CD14-positive monocyte (primary cell): ENCODE data around the gene PRDM12. TPM values are rescaled to one million over a fixed set of nuclear protein-coding genes. Genes with fewer than 3 reads are reported as not detected.

ENCODE experiments used
- DNase-seq, 3 donors: peaks; one replicate each; pipeline ENCODE4 v3.0.0-alpha.2; 2011 to 2022
- H2AFZ ChIP-seq: 2 replicates; pipeline ENCODE4 v1.6.0; 2012; ENCODE audit warnings: mild to moderate bottlenecking, low read depth, low read length, inconsistent platforms; ENCODE audit not compliant: insufficient read depth, poor library complexity, severe bottlenecking
- H3K27ac ChIP-seq, 2 donors: 1 replicate in 1 of 2; 2 replicates in 1 of 2; pipeline ENCODE4 v1.5.1; 2012 to 2013; ENCODE audit warnings: low read length in 2 of 2, control low read depth in 1 of 2, inconsistent platforms in 1 of 2, low read depth in 1 of 2, mild to moderate bottlenecking in 1 of 2
- H3K27me3 ChIP-seq, 2 donors: one replicate each; pipeline versions ENCODE4 v1.6.0 to v1.6.1; 2011 to 2013; ENCODE audit warnings: low read length in 2 of 2; ENCODE audit not compliant: control insufficient read depth in 2 of 2, insufficient read depth in 2 of 2
- H3K36me3 ChIP-seq, 2 donors: replicated peaks in 1 of 2; 1 replicate in 1 of 2; 2 replicates in 1 of 2; pipeline versions ENCODE4 v1.5.1 to v1.6.1; 2012 to 2013; ENCODE audit warnings: low read length in 2 of 2, control low read depth in 1 of 2, inconsistent platforms in 1 of 2, mild to moderate bottlenecking in 1 of 2; ENCODE audit not compliant: insufficient read depth in 2 of 2, control insufficient read depth in 1 of 2
- H3K4me1 ChIP-seq, 2 donors: 1 replicate in 1 of 2; 2 replicates in 1 of 2; pipeline versions ENCODE4 v1.5.1 to v1.6.1; 2012 to 2013; ENCODE audit warnings: low read length in 2 of 2, control low read depth in 1 of 2, inconsistent platforms in 1 of 2, mild to moderate bottlenecking in 1 of 2, moderate library complexity in 1 of 2; ENCODE audit not compliant: insufficient read depth in 2 of 2, control insufficient read depth in 1 of 2
- H3K4me2 ChIP-seq: replicated peaks from 2 replicates; pipeline ENCODE3; 2012; ENCODE audit warnings: low read length, moderate library complexity, mild to moderate bottlenecking; ENCODE audit not compliant: poor library complexity, severe bottlenecking; ENCODE audit errors: extremely low read depth
- H3K4me3 ChIP-seq, 3 experiments: fragments of 200-600 bp in 1 of 3; sonication (generic) in 1 of 3; replicated peaks in 1 of 3; 1 replicate in 2 of 3; 2 replicates in 1 of 3; pipeline ENCODE4 v1.5.1; 2011 to 2013; ENCODE audit warnings: low read length in 3 of 3, mild to moderate bottlenecking in 3 of 3, control low read depth in 2 of 3, low read depth in 2 of 3, inconsistent platforms in 1 of 3, moderate library complexity in 1 of 3
- H3K79me2 ChIP-seq: 2 replicates; pipeline ENCODE4 v1.6.0; 2012; ENCODE audit warnings: mild to moderate bottlenecking, control low read depth, inconsistent platforms, low read length, moderate library complexity; ENCODE audit not compliant: insufficient read depth
- H3K9ac ChIP-seq: 2 replicates; pipeline ENCODE4 v1.6.0; 2017; ENCODE audit warnings: low read length, mild to moderate bottlenecking; ENCODE audit not compliant: insufficient read depth, poor library complexity, severe bottlenecking
- H3K9me3 ChIP-seq, 2 donors: replicated peaks in 1 of 2; 1 replicate in 1 of 2; 2 replicates in 1 of 2; pipeline versions ENCODE4 v1.5.1 to v1.6.1; 2012 to 2013; ENCODE audit warnings: low read length in 2 of 2, control low read depth in 1 of 2; ENCODE audit not compliant: control insufficient read depth in 1 of 2, insufficient read depth in 1 of 2
- H4K20me1 ChIP-seq: 2 replicates; pipeline ENCODE4 v1.6.0; 2012; ENCODE audit warnings: mild to moderate bottlenecking, low read length, control low read depth, moderate library complexity; ENCODE audit not compliant: insufficient read depth
- H3K27ac Mint-ChIP-seq, 7 donors: one replicate each; pipeline ENCODE4 v1.8.0; 2020; ENCODE audit warnings: mild to moderate bottlenecking in 7 of 7, mixed read lengths in 7 of 7, moderate library complexity in 6 of 7, inconsistent platforms in 2 of 7
- H3K27me3 Mint-ChIP-seq, 3 donors: one replicate each; pipeline ENCODE4 v1.8.0; 2021 to 2022; ENCODE audit warnings: low read depth in 3 of 3, mild to moderate bottlenecking in 3 of 3, mixed read lengths in 3 of 3, moderate library complexity in 3 of 3, inconsistent platforms in 1 of 3
- H3K36me3 Mint-ChIP-seq, 2 donors: one replicate each; pipeline ENCODE4 v1.8.0; 2020; ENCODE audit warnings: mixed read lengths in 2 of 2, inconsistent platforms in 1 of 2, mild to moderate bottlenecking in 1 of 2
- H3K4me1 Mint-ChIP-seq: one replicate; pipeline ENCODE4 v1.8.0; 2020; ENCODE audit warnings: mild to moderate bottlenecking, mixed read lengths
- H3K4me3 Mint-ChIP-seq, 2 donors: one replicate each; pipeline ENCODE4 v1.8.0; 2020; ENCODE audit warnings: mild to moderate bottlenecking in 2 of 2, mixed read lengths in 2 of 2, moderate library complexity in 1 of 2
- H3K9me3 Mint-ChIP-seq, 7 donors: one replicate each; pipeline ENCODE4 v1.8.0; 2020 to 2022; ENCODE audit warnings: mixed read lengths in 7 of 7, mild to moderate bottlenecking in 6 of 7, moderate library complexity in 6 of 7, inconsistent platforms in 2 of 7
- WGBS: methylation state at CpG from one replicate; pipeline ENCODE4 v1.1.5; 2013; ENCODE audit warnings: missing lambda C conversion rate; ENCODE audit not compliant: insufficient coverage; 5-methylcytosine and 5-hydroxymethylcytosine counted together
- intact Hi-C, 2 donors: fragments of 100-400 bp; cut with micrococcal nuclease; formaldehyde crosslinking; loops; one replicate each; pipeline versions ENCODE4 v1.15.0 to v1.15.1; 2023
- polyA plus RNA-seq, 3 donors: library from polyadenylated mRNA; depleted of rRNA in 1 of 3; unstranded in 2 of 3; stranded (reverse) in 1 of 3; fragments of 300-500 nt in 2 of 3; fragments of >200 nt in 1 of 3; fragmentation: Illumina TruSeq in 2 of 3; gene quantifications; 1 replicate in 2 of 3; 2 replicates in 1 of 3; pipeline ENCODE4 v1.2.3, GENCODE V29; 2012 to 2021
- TF ChIP-seq, protein P1 (sequence below): fragments of 200-600 bp; IDR thresholded peaks from one replicate; pipeline ENCODE4 v1.8.0; 2022; ENCODE audit warnings: antibody characterized with exemption, mild to moderate bottlenecking

Gene PRDM12
- polyA plus RNA-seq, 3 donors, result 0.08 TPM; not detected in 2

DNA sequence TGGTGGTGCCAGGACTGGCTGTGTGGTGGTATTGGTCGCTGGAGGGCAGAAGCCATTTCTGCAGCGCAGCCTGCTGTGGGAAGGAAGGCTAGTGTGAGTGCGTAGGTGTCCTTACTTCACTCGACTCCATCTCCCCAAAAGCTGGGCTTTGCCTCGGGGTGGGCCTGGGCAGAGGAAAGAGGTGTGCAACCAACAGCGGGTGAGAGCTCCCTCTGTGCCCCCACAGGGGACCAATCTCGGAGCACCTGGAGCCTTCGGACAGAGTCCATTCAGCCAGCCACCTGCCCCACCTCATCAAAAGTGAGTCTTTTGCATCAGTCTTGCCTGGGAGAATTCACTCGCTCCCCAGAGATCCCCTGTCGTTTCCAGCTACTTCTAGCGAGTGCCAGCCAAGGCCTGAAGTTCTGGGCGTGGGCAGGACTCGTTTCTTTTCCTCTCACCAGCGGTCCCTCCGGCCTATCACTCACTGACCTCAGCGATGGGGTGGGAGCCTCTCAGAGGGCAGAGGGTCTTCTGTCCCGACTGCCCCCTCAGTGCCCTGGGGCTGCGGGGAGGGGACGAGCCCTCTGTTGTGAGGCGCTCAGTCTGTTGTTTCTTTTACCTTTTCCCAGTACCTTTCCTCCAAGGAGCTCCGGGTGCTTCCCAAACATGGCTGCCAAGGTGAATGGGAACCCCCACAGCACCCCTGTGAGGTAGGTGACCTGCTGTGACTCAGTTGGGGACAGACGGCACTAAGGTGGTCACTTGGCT lies 32.9 kb upstream of the PRDM12 start:
- no peaks in the 10 kb centered on the region for H3K4me1 ChIP-seq
- no peak overlapping the region for H3K4me2 ChIP-seq
- H3K27ac ChIP-seq, result no peak overlapping the region
- Mint-ChIP-seq H3K9me3 (peaks cover 0 to 3% (median 0%) of the 10 kb centered on the region in 7 donors), H3K36me3 (peaks cover 85 to 97% of the 10 kb centered on the region in 2 donors), H3K27me3 (peaks cover 0 to 2% (median 1%) of the 10 kb centered on the region in 3 donors), H3K4me1 (no peaks in the 10 kb centered on the region), H3K27ac (peak overlapping the region in 1 of 7 donors; percentile 24), H3K4me3 (no peak overlapping the region)
- no peak for DNase-seq
- no peaks in the 10 kb centered on the region for H4K20me1 ChIP-seq
- no peak overlapping the region for H2AFZ ChIP-seq
- H3K27me3 ChIP-seq, result no peaks in the 10 kb centered on the region
- peaks cover 93 to 97% of the 10 kb centered on the region in 2 donors for H3K36me3 ChIP-seq
- H3K9ac ChIP-seq, result no peak overlapping the region
- intact Hi-C loops, result no loop called here
- no peaks in the 10 kb centered on the region for H3K9me3 ChIP-seq
- no peak overlapping the region for H3K4me3 ChIP-seq
- TF ChIP-seq, protein P1, sequence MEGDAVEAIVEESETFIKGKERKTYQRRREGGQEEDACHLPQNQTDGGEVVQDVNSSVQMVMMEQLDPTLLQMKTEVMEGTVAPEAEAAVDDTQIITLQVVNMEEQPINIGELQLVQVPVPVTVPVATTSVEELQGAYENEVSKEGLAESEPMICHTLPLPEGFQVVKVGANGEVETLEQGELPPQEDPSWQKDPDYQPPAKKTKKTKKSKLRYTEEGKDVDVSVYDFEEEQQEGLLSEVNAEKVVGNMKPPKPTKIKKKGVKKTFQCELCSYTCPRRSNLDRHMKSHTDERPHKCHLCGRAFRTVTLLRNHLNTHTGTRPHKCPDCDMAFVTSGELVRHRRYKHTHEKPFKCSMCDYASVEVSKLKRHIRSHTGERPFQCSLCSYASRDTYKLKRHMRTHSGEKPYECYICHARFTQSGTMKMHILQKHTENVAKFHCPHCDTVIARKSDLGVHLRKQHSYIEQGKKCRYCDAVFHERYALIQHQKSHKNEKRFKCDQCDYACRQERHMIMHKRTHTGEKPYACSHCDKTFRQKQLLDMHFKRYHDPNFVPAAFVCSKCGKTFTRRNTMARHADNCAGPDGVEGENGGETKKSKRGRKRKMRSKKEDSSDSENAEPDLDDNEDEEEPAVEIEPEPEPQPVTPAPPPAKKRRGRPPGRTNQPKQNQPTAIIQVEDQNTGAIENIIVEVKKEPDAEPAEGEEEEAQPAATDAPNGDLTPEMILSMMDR, result no peak
- H3K79me2 ChIP-seq, result no peaks in the 10 kb centered on the region
- 96% methylated on average over 9 of the region's 22 CpGs for WGBS

DNA sequence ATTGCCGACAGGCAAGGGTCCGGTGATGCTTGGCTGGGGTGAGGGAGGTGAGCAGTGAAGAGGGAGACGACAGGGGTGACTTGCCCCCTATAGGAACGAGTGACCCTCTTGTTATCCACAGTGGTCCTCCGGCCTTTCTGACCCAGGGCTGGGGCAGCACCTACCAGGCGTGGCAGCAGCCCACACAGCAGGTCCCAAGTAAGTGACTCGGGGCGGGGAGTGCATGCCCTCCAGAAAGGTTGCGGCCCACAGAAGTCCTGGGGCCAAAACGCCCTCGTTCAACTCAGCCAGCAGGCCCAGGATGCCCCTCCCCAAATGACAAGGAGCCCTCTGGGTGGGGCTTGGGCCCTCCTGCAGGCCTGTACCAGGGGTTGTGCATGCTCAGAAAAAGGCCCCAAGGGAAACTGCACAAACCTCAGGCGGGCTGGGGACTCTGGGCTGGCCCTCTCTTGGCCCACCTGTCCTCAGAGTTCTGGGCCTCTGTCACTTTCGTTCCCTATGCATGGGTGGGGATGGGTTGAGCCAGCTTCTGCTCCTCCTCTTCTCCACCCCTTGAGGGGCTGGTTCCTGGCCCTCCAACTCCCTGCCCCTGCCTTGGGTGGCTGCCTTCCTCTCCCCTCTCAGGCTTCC lies 32.2 kb upstream of the PRDM12 start:
- Mint-ChIP-seq H3K27ac (peak overlapping the region in 1 of 7 donors; percentile 24), H3K36me3 (peaks cover 85 to 97% of the 10 kb centered on the region in 2 donors)
- H4K20me1 ChIP-seq, result no peaks in the 10 kb centered on the region

More for the DNA sequence above, 32.2 kb upstream of the PRDM12 start:
- no peaks in the 10 kb centered on the region for H3K9me3 ChIP-seq
- no peaks in the 10 kb centered on the region for H3K79me2 ChIP-seq
- Mint-ChIP-seq H3K9me3 (peaks cover 0 to 3% (median 0%) of the 10 kb centered on the region in 7 donors), H3K27me3 (peaks cover 0 to 2% (median 1%) of the 10 kb centered on the region in 3 donors), H3K4me3 (no peak overlapping the region), H3K4me1 (no peaks in the 10 kb centered on the region)
- intact Hi-C loops, result no loop called here
- H3K9ac ChIP-seq, result no peak overlapping the region
- H3K4me2 ChIP-seq, result no peak overlapping the region
- 99% methylated on average over 11 of the region's 13 CpGs for WGBS
- TF ChIP-seq, protein P1, result no peak
- H3K36me3 ChIP-seq, result peaks cover 90 to 97% of the 10 kb centered on the region in 2 donors
- no peak for DNase-seq
- no peak overlapping the region for H3K4me3 ChIP-seq
- H3K27ac ChIP-seq, result no peak overlapping the region
- H3K4me1 ChIP-seq, result no peaks in the 10 kb centered on the region
- H2AFZ ChIP-seq, result no peak overlapping the region
- H3K27me3 ChIP-seq, result no peaks in the 10 kb centered on the region
